HG02759 (cell line): Measurements from ENCODE around the gene NFYC.

Experiments used
- ATAC-seq: cut with Tn5 transposase; IDR thresholded peaks from one replicate; pipeline ENCODE4 v1.9.1; 2021; ENCODE audit warnings: mild to moderate bottlenecking, moderate library complexity; ENCODE audit not compliant: unreplicated experiment

NFYC gene

DNA sequence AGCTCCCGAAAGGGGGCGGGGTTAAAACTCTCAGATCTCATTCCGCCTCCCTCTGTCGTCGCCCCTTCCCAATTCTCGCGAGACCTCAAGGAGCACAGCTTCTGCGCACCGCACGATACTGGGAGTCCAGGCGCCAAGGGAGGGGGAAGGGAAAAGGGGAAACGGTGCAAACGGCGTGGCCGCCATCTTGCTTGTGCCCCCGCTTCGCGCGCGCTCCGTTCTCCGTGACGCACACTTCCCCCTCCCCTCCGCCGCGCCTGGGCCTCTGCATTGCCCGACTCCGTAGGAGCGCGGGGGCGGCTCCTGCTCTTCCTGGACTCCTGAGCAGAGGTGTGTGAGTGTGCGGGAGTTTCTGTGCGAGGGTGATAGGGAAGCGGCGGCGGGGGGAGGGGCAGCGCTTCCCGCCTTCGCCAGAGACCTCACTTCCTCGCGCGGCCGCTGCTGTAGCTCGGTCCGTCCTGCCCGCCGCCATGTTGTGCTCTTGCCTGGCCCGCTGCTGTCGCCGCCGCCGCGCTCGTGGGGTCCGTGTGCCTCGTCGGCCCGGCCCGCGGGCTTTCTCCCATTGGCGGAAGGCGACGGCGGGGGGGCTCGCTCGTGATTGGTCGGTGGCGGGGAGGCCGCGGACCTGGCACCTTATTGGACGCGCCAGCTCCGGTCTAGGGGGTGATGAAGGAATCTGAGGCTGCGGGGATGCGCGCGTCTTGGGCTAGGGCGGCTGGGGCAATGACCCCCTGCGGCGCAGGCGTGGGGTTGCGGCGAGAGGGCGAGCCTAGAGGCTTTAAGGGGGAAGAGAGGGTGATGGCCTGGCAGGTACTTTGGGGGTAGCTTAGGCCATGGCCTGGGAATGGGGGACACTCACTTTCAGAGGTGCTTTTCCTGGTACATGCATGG, at the start of gene NFYC:
Gene NFYC (plus strand): TSS at position 167 of the 891 bp plus-strand sequence. CDS start 47,140 bp downstream, outside the sequence.
- ATAC-seq = peak; percentile 82

DNA sequence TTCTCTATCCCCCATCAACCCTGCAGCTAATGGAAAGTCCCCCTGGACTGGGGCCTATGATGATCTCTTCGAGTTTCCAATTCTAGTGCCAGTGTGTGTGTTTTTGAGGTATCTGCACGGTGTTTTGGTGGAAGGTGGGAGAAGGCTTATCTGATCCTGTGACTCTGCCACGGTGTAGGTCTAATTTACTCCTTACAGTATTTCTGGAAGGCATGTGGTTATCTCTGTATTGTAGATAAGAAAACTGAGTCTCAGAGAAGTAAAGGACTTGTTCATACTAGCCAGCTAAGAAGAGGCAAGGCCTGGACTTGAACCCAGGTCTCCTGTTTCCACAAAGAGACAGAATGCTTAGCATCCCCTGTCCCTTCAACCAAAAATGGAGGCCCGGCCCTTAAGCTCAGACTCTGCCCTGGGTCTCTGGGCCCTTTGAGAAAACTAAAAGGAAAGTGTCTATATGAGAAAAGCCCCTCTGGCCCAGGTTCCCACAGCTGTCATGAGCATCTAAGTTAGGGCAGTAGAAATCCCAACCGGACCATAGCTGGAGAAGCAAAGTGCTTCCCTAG, 46.3 kb upstream of the NFYC start:
- no peak for ATAC-seq

DNA sequence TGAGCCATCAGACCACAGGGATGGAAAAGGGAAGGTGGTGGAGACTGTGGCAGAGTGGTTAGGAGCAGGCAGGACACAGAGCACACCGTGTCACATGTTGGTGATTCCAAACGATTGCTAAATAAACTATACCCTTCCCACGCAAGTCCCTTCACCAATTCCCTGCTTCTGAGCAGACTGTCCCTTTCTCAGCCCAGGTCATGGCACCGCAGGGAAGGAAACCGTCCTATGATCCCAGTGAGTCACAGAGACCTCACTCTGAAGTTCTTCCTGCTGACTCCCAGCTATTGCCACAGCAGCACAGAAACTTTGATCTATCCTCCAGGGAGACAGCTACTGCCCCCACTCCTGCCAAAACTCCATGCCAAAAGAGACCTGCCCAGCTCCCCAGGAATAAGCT, 45.2 kb upstream of the NFYC start:
- no peak for ATAC-seq

DNA sequence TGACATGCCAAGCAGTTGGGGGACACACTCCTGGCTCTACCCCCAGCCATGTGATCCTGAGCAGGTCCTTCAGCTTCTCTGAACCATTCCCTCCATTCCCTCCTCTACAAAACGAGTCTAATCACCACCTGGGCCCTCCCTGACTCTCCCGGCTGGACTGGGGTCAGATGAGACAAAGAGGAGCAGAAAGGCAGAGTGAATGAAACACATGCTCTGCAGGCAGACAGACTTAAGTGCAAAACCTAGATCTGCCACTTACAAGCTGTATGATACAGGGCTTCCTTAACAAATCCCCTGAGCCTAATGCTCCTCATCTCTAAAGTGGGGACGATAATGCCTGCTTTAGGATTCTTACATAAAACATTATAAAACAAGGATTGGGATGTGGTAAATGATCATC, 43.3 kb upstream of the NFYC start:
- no peak for ATAC-seq

GRCh38 chr1:40648928-40649591, 42.4 kb upstream of the NFYC start:
- no peak for ATAC-seq

GRCh38 chr1:40649592-40649930, 41.9 kb upstream of the NFYC start:
- no peak for ATAC-seq

GRCh38 chr1:40650075-40650474, 41.4 kb upstream of the NFYC start:
- ATAC-seq = no peak

DNA sequence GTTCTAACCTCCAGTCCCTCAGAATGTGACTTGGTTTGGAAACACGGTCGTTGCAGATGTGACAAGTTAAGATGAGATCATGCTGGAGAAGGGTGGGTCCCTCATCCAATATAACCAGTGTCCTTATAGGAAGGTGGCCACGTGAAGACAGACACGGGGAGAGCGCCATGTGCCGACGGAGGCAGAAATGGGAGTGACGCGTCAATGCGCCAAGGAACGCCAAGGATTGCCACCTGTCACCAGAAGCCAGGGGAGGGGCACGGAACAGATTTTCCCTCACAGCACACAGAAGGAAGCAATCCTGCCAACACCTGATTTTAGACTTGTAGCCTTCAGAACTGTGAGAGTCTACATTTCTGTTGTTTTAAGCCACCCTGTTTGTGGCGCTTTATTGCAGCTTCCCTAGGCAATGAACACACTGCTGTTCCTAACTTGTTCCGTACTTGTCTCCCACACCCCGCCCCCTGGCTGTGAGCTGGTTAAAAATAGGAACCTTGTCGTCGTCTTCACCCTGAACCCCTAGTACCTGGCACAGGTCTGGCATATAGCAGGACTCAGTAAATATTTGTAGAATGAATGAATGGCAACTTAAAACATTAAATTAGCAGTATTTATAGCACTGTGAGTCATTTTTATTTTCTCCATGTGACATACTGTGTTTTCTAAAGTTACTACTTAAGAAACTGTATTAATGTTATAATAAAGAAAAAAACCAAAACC, 40.2 kb upstream of the NFYC start:
- ATAC-seq = no peak

GRCh38 chr1:40652468-40652867, 39.0 kb upstream of the NFYC start:
- ATAC-seq = no peak

DNA sequence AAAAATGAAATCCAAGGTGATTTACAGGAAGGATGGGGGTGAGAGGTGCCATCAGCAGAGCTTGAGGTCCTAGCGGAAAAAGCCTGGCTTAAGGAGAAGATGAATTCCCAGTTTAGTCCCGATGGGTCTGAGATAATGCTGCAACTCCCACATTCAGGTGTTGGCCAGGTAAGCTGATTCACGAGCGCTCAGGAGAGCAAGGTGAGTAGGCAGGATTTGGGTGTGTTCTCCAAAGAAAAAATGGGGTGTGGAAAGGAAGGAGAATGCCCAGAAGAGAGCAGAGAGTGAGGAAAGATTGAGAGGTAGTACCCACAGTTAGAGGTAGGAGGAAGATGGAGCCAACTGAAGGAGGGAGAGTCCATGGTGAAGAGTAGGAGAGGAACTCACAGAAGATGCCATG, 38.5 kb upstream of the NFYC start:
- no peak for ATAC-seq

DNA sequence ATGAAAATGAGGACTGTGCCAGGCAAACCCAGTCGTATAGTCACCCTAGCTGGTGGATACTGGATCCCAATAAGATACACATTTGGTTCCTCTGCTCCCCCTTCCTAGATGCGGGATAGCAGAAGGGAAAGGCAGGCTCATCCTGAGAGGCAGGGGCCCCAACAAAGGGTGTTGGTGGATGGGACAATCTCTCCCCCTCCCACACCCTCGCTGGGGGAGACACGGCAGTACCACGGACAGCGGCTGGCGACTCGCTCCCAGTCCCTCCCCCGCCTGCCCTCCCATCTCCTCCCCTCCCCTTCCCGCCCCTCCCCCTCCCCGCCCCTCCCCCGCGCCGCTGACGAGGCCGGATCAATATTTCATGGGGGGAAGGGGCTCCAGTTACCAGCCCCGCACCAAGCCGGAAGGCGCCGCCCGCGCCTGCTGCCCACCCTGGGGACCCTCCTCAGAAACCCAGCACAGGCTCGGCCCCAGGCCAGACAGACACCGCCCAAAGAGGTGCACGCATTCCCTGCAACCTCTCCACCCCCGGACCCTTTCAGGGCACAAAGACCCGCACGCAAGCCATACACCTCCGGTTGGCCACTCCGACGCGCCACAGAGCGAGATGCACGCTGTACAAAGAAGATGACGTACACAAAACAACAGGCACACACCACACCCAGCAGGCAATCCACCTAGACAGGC, 37.5 kb upstream of the NFYC start:
- no peak for ATAC-seq

GRCh38 chr1:40657046-40657445, 34.5 kb upstream of the NFYC start:
- ATAC-seq = no peak

DNA sequence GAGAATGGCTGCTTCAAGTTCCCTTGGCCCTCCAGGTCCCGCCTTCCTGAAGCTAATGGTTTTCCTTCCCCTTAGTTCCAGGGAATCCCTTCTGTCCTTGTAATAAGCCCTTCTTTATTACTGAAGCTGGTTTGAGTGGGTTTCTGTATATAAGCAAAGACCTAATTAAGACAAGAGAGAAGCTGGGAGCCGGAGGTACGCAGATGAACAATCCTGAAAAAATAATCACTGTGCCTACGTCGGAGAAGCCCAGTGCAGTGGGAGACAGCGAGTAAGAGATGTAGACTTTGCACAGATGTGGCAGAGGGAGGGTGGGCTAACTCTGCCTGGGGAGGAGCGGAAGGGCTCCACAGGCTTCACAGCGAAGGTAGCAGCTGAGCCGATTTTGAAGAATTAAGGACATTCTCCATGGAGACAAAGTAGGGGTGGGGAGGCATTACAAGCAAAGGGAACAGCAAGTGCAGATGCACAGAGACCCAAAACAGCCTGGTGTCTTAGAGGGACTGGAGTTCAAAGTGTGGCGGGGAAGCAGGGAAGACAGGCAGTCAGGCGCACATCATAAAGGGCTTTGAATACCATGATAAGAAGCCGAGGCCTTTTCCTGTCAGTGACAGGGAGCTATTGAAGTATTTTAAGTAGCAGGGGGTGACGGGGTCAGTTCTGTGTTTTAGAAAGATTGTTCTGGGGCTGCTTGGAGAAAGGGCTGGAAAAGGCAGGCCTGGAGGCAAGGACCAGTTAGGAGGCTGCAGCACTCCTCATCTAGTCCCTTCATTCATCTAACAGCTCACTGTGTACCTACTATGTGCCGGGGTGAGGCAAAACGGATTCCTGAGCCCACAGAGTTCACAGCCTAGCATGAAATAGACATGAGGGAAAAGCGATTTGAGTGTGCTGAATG, 32.5 kb upstream of the NFYC start:
- ATAC-seq = no peak

DNA sequence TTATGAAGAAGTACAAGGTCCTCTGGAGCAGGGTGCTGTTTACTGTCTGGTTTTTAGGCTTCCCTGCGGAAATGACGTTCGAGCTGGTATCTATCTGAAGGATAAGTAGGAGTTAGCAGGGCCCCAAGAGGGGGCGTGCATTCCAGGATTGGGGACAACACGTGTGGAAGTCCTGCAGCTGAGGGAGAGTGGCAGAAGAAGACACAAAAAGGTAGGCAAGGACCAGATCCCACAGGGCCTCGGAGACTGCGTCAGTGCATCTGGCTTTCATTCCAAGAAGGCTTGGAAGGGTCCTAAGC, 31.9 kb upstream of the NFYC start:
- no peak for ATAC-seq

GRCh38 chr1:40661678-40662077, 29.8 kb upstream of the NFYC start:
- no peak for ATAC-seq

DNA sequence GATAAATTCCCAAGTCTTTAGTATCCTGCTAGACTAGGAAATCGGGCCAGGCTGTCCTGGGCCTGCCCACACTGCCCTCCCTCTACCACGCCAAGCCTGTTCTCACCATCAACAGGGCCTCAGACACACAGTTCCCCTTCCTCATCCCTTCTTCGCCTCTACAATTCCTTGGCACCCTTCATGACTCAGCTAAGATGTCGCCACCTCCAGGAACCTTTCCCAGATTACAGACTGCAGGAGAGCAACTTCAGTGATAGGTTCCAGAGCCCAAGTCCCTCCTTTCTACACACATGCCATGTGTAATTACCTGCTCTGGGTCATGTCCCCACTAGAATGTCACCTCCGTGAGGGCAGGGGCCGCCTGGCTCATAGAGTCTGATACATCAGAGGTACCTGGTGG, 29.4 kb upstream of the NFYC start:
- no peak for ATAC-seq

GRCh38 chr1:40662864-40663263, 28.6 kb upstream of the NFYC start:
- no peak for ATAC-seq

DNA sequence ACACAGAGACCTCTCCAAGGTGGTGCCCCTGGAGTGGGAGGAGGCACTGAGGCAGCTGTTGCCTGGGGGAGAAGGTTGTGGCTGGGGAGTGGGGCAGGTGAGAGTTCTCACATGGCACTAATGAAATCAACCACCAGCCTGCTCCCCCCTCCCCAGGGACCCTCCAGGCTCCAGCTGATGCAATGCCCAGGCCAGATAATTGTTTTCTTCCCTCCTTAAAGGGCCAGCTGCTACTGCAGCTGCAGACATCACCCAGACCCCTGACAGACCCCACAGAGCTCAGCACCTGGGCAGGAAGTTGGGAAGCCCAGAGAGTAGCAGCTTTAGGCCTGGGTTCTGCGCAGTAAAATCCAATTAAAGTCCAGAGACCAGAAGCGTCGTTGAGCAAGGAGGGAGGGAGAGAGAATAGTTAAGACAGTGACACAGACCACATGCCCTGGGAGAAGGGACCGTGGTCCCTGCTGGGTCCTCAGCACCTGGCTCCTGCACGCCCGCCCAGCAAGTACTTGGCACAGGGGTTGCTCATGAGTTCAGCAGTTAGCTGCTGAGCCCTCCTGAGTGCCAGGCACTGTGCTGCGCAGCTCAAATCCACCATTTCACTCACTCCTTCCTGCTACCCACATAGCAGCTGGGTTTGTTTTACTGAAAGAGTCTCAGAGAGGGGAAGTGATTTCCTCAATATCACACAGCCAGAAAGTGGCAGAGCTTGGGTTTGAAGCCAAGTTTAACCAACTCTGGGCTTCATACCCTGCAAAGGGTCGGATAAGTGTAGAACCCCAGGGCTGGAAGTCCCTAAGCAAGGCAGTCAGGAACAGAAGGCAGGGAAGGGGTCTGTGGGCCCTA, 28.0 kb upstream of the NFYC start:
- no peak for ATAC-seq

DNA sequence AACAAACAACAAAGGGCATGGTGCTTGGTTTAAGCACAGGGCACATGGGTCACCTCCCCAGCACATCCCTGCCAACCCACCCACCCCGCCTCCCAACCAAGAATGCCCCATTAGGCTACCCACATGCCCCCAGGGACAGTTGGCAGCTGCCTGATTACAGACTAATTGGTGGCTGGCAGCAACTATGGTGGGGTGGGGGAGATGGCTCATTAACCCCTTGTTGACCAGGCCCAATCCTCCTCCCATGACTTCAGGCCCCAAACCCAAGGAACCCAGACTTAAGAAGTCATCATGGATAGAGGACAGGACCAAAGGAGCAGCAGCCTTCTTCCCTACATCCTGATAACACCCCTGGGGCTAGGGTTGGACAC, 27.4 kb upstream of the NFYC start:
- no peak for ATAC-seq
